ENCODE data around the gene U2AF2.
A peak's percentile ranks its signal among the peaks of the same experiment; 100 is the strongest.

U2AF2 gene

GRCh38 chr19:55635856-55636440, 18.9 kb upstream of the U2AF2 start:
- Histone ChIP-seq H3K9me3 (ENCODE audit: control insufficient read depth in 2 of 2, low read length in 2 of 2) (no peaks in the 10 kb centered on the region), H3K4me3 (ENCODE audit: low read length in 2 of 2) (peak overlapping the region; percentile 100), H3K4me1 (ENCODE audit: control insufficient read depth, insufficient read depth, low read length) (peaks cover 46% of the 10 kb centered on the region), H3K27ac (ENCODE audit: low read length) (peak overlapping the region; percentile 100), H3K27me3 (ENCODE audit: control insufficient read depth in 1 of 2, insufficient read depth in 2 of 2, low read length in 2 of 2) (no peaks in the 10 kb centered on the region), H3K36me3 (ENCODE audit: control insufficient read depth in 2 of 2, insufficient read depth in 2 of 2, low read length in 2 of 2) (no peaks in the 10 kb centered on the region), H3K9ac (ENCODE audit: low read length in 2 of 2) (peak overlapping the region; percentile 100)

GRCh38 chr19:55636723-55637122, 18.1 kb upstream of the U2AF2 start:
- Histone ChIP-seq H3K27ac (ENCODE audit: low read length) (no peak overlapping the region), H3K9me3 (ENCODE audit: control insufficient read depth in 2 of 2, low read length in 2 of 2) (no peaks in the 10 kb centered on the region), H3K4me3 (ENCODE audit: low read length in 2 of 2) (peak overlapping the region in 1 of 2 donors; percentile 100), H3K9ac (ENCODE audit: low read length in 2 of 2) (no peak overlapping the region), H3K36me3 (ENCODE audit: control insufficient read depth in 2 of 2, insufficient read depth in 2 of 2, low read length in 2 of 2) (no peaks in the 10 kb centered on the region), H3K4me1 (ENCODE audit: control insufficient read depth, insufficient read depth, low read length) (peaks cover 48% of the 10 kb centered on the region), H3K27me3 (ENCODE audit: control insufficient read depth in 1 of 2, insufficient read depth in 2 of 2, low read length in 2 of 2) (no peaks in the 10 kb centered on the region)

- Histone ChIP-seq H3K4me1 (ENCODE audit: control insufficient read depth, insufficient read depth, low read length) (peaks cover 51% of the 10 kb centered on the region), H3K9me3 (ENCODE audit: control insufficient read depth in 2 of 2, low read length in 2 of 2) (no peaks in the 10 kb centered on the region), H3K4me3 (ENCODE audit: low read length in 2 of 2) (peak overlapping the region in 1 of 2 donors; percentile 8), H3K27ac (ENCODE audit: low read length) (no peak overlapping the region), H3K36me3 (ENCODE audit: control insufficient read depth in 2 of 2, insufficient read depth in 2 of 2, low read length in 2 of 2) (no peaks in the 10 kb centered on the region), H3K9ac (ENCODE audit: low read length in 2 of 2) (no peak overlapping the region), H3K27me3 (ENCODE audit: control insufficient read depth in 1 of 2, insufficient read depth in 2 of 2, low read length in 2 of 2) (no peaks in the 10 kb centered on the region)
Observed at GRCh38 chr19:55637534-55637933, 17.3 kb upstream of the U2AF2 start.

GRCh38 chr19:55638864-55639359, 15.9 kb upstream of the U2AF2 start:
- Histone ChIP-seq H3K9ac (ENCODE audit: low read length in 2 of 2) (no peak overlapping the region), H3K27ac (ENCODE audit: low read length) (no peak overlapping the region), H3K4me1 (ENCODE audit: control insufficient read depth, insufficient read depth, low read length) (peaks cover 59% of the 10 kb centered on the region), H3K27me3 (ENCODE audit: control insufficient read depth in 1 of 2, insufficient read depth in 2 of 2, low read length in 2 of 2) (no peaks in the 10 kb centered on the region), H3K4me3 (ENCODE audit: low read length in 2 of 2) (no peak overlapping the region), H3K9me3 (ENCODE audit: control insufficient read depth in 2 of 2, low read length in 2 of 2) (no peaks in the 10 kb centered on the region), H3K36me3 (ENCODE audit: control insufficient read depth in 2 of 2, insufficient read depth in 2 of 2, low read length in 2 of 2) (no peaks in the 10 kb centered on the region)

GRCh38 chr19:55640043-55640576, 14.7 kb upstream of the U2AF2 start:
- Histone ChIP-seq H3K36me3 (ENCODE audit: control insufficient read depth in 2 of 2, insufficient read depth in 2 of 2, low read length in 2 of 2) (peaks cover under 1 to 3% of the 10 kb centered on the region in 2 donors), H3K27me3 (ENCODE audit: control insufficient read depth in 1 of 2, insufficient read depth in 2 of 2, low read length in 2 of 2) (no peaks in the 10 kb centered on the region), H3K9me3 (ENCODE audit: control insufficient read depth in 2 of 2, low read length in 2 of 2) (no peaks in the 10 kb centered on the region), H3K4me1 (ENCODE audit: control insufficient read depth, insufficient read depth, low read length) (peaks cover 71% of the 10 kb centered on the region), H3K4me3 (ENCODE audit: low read length in 2 of 2) (peak overlapping the region; percentile 81 to 93), H3K27ac (ENCODE audit: low read length) (peak overlapping the region; percentile 88), H3K9ac (ENCODE audit: low read length in 2 of 2) (peak overlapping the region; percentile 73 to 79)

- Histone ChIP-seq H3K4me1 (ENCODE audit: control insufficient read depth, insufficient read depth, low read length) (peaks cover 65% of the 10 kb centered on the region), H3K36me3 (ENCODE audit: control insufficient read depth in 2 of 2, insufficient read depth in 2 of 2, low read length in 2 of 2) (peaks cover 6 to 8% of the 10 kb centered on the region in 2 donors), H3K27me3 (ENCODE audit: control insufficient read depth in 1 of 2, insufficient read depth in 2 of 2, low read length in 2 of 2) (no peaks in the 10 kb centered on the region), H3K9me3 (ENCODE audit: control insufficient read depth in 2 of 2, low read length in 2 of 2) (no peaks in the 10 kb centered on the region), H3K4me3 (ENCODE audit: low read length in 2 of 2) (peak within 1 kb of the TSS; percentile 81 to 93), H3K9ac (ENCODE audit: low read length in 2 of 2) (peak within 1 kb of the TSS; percentile 79 to 85), H3K27ac (ENCODE audit: low read length) (peak within 1 kb of the TSS; percentile 88)
Observed at GRCh38 chr19:55640577-55641425, 14.0 kb upstream of the U2AF2 start, which contains the start of gene ZNF580. ZNF580 (plus strand) TSS chr19:55641002; CDS start chr19:55642509, 1,507 bp downstream.

- no peaks in the 10 kb centered on the region for H3K27me3 ChIP-seq (ENCODE audit: control insufficient read depth in 1 of 2, insufficient read depth in 2 of 2, low read length in 2 of 2)
- H3K36me3 ChIP-seq (ENCODE audit: control insufficient read depth in 2 of 2, insufficient read depth in 2 of 2, low read length in 2 of 2), result peaks cover 6 to 8% of the 10 kb centered on the region in 2 donors
- peak overlapping the region; percentile 79 to 85 for H3K9ac ChIP-seq (ENCODE audit: low read length in 2 of 2)
- peak overlapping the region; percentile 88 for H3K27ac ChIP-seq (ENCODE audit: low read length)
- H3K4me1 ChIP-seq (ENCODE audit: control insufficient read depth, insufficient read depth, low read length), result peaks cover 57% of the 10 kb centered on the region
- no peaks in the 10 kb centered on the region for H3K9me3 ChIP-seq (ENCODE audit: control insufficient read depth in 2 of 2, low read length in 2 of 2)
- peak overlapping the region; percentile 81 to 93 for H3K4me3 ChIP-seq (ENCODE audit: low read length in 2 of 2)
Observed at GRCh38 chr19:55641426-55642152, 13.2 kb upstream of the U2AF2 start.

GRCh38 chr19:55642153-55643002, 12.5 kb upstream of the U2AF2 start:
- peaks cover 6 to 8% of the 10 kb centered on the region in 2 donors for H3K36me3 ChIP-seq (ENCODE audit: control insufficient read depth in 2 of 2, insufficient read depth in 2 of 2, low read length in 2 of 2)
- H3K4me1 ChIP-seq (ENCODE audit: control insufficient read depth, insufficient read depth, low read length), result peaks cover 55% of the 10 kb centered on the region

GRCh38 chr19:55643003-55643886, 11.6 kb upstream of the U2AF2 start, which contains the start of gene ZNF581:
ZNF581 (plus strand) TSS chr19:55643649; CDS start chr19:55644572, 923 bp downstream.
- peaks cover 6 to 8% of the 10 kb centered on the region in 2 donors for H3K36me3 ChIP-seq (ENCODE audit: control insufficient read depth in 2 of 2, insufficient read depth in 2 of 2, low read length in 2 of 2)
- peaks cover 57% of the 10 kb centered on the region for H3K4me1 ChIP-seq (ENCODE audit: control insufficient read depth, insufficient read depth, low read length)

More at GRCh38 chr19:55642153-55643002, 12.5 kb upstream of the U2AF2 start:
- Histone ChIP-seq H3K4me3 (ENCODE audit: low read length in 2 of 2) (peak overlapping the region; percentile 81 to 93), H3K27me3 (ENCODE audit: control insufficient read depth in 1 of 2, insufficient read depth in 2 of 2, low read length in 2 of 2) (no peaks in the 10 kb centered on the region), H3K27ac (ENCODE audit: low read length) (peak overlapping the region; percentile 88), H3K9me3 (ENCODE audit: control insufficient read depth in 2 of 2, low read length in 2 of 2) (no peaks in the 10 kb centered on the region), H3K9ac (ENCODE audit: low read length in 2 of 2) (peak overlapping the region; percentile 64 to 79)

More at GRCh38 chr19:55643003-55643886, 11.6 kb upstream of the U2AF2 start, which contains the start of gene ZNF581:
- Histone ChIP-seq H3K9me3 (ENCODE audit: control insufficient read depth in 2 of 2, low read length in 2 of 2) (no peaks in the 10 kb centered on the region), H3K27ac (ENCODE audit: low read length) (peak within 1 kb of the TSS; percentile 88), H3K9ac (ENCODE audit: low read length in 2 of 2) (peak within 1 kb of the TSS; percentile 79 to 80), H3K4me3 (ENCODE audit: low read length in 2 of 2) (peak within 1 kb of the TSS; percentile 81 to 93), H3K27me3 (ENCODE audit: control insufficient read depth in 1 of 2, insufficient read depth in 2 of 2, low read length in 2 of 2) (no peaks in the 10 kb centered on the region)
